Tibial nerve (tissue), 4 donors: ENCODE measurements around the gene ROBO1. TPM values are rescaled to one million over a fixed set of nuclear protein-coding genes. Genes with fewer than 3 reads are reported as not detected.

ENCODE experiments used
- DNase-seq, 2 donors: peaks; one replicate each; pipeline ENCODE4 v3.0.0-alpha.2; 2019; ENCODE audit warnings: low spot score in 2 of 2
- H3K27ac ChIP-seq, 4 donors: fragments of 200-600 bp; sonication (generic) in 3 of 4; one replicate each; pipeline ENCODE4 v1.5.1; 2017 to 2019; ENCODE audit warnings: mild to moderate bottlenecking in 1 of 4
- H3K27me3 ChIP-seq, 2 donors: fragments of 200-600 bp; sonication (generic) in 1 of 2; one replicate each; pipeline versions ENCODE4 v1.5.1 to v1.6.0; 2017 to 2019
- H3K36me3 ChIP-seq, 3 donors: fragments of 200-600 bp; sonication (generic); one replicate each; pipeline ENCODE4 v1.5.1; 2018 to 2019
- H3K4me1 ChIP-seq, 4 donors: fragments of 200-600 bp; sonication (generic) in 3 of 4; one replicate each; pipeline ENCODE4 v1.5.1; 2017 to 2019
- H3K4me3 ChIP-seq, 4 donors: fragments of 200-600 bp; sonication (generic) in 3 of 4; one replicate each; pipeline ENCODE4 v1.5.1; 2017 to 2019; ENCODE audit warnings: mild to moderate bottlenecking in 1 of 4, moderate library complexity in 1 of 4
- H3K9me3 ChIP-seq, 4 donors: fragments of 200-600 bp; sonication (generic) in 3 of 4; one replicate each; pipeline ENCODE4 v1.5.1; 2017 to 2019
- EP300 ChIP-seq, 2 donors: sonication (generic); formaldehyde crosslinking; IDR thresholded peaks; one replicate each; pipeline ENCODE4 v1.6.1; 2017; ENCODE audit warnings: antibody characterized with exemption in 2 of 2, mild to moderate bottlenecking in 1 of 2
- POLR2A ChIP-seq, 2 donors: fragments of 450-650 bp; IDR thresholded peaks; one replicate each; pipeline ENCODE4 v1.6.1; 2017; ENCODE audit warnings: antibody characterized with exemption in 2 of 2, mild to moderate bottlenecking in 2 of 2, moderate library complexity in 2 of 2
- WGBS, 2 donors: methylation state at CpG; one replicate each; pipeline ENCODE4 v1.1.5; 2018; 5-methylcytosine and 5-hydroxymethylcytosine counted together
- total RNA-seq, 4 donors: library from RNA; depleted of rRNA; stranded (reverse); fragments of >200 nt; gene quantifications; one replicate each; pipeline ENCODE4 v1.1.0, GENCODE V29; 2016
- TF ChIP-seq, protein P1 (sequence below), 5 experiments: fragments of 200-600 bp in 3 of 5; fragments of 450-650 bp in 2 of 5; sonication (generic) in 3 of 5; IDR thresholded peaks; one replicate each; pipeline ENCODE4 v1.5.1; 2016 to 2019; ENCODE audit warnings: antibody characterized with exemption in 5 of 5, mild to moderate bottlenecking in 3 of 5, moderate library complexity in 2 of 5

ROBO1 gene
- total RNA-seq, 4 donors from 2014 or later: 12.6 to 27.8 (median 23.1) TPM

DNA sequence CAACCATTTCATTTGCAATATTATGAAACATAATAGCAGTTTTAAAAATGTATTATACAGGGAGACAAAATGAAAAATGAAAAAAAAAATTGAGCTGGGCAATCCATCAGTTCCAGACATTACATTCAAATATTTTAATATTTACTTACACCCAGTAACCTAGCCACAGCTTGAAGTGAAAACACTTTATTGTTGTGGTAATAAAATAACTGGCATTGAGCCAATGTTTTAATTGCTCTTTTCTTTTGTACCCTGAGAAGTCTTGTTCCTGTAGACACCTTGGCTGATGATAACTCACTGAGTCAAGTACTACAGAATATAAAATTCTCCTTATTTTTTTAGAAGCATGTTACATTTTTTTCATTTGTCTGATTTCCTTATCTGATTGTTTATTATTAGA is 180.6 kb downstream of the ROBO1 start:
- Histone ChIP-seq H3K4me3 (no peak overlapping the region), H3K36me3 (no peaks in the 10 kb centered on the region), H3K27ac (no peak overlapping the region), H3K27me3 (no peaks in the 10 kb centered on the region), H3K9me3 (no peaks in the 10 kb centered on the region), H3K4me1 (no peaks in the 10 kb centered on the region)
- TF ChIP-seq, protein P1, sequence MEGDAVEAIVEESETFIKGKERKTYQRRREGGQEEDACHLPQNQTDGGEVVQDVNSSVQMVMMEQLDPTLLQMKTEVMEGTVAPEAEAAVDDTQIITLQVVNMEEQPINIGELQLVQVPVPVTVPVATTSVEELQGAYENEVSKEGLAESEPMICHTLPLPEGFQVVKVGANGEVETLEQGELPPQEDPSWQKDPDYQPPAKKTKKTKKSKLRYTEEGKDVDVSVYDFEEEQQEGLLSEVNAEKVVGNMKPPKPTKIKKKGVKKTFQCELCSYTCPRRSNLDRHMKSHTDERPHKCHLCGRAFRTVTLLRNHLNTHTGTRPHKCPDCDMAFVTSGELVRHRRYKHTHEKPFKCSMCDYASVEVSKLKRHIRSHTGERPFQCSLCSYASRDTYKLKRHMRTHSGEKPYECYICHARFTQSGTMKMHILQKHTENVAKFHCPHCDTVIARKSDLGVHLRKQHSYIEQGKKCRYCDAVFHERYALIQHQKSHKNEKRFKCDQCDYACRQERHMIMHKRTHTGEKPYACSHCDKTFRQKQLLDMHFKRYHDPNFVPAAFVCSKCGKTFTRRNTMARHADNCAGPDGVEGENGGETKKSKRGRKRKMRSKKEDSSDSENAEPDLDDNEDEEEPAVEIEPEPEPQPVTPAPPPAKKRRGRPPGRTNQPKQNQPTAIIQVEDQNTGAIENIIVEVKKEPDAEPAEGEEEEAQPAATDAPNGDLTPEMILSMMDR (IDR thresholded peaks at IDR 0.05): no peak
- no peak for TF ChIP-seq EP300 (IDR thresholded peaks at IDR 0.05)
- no peak for TF ChIP-seq POLR2A (IDR thresholded peaks at IDR 0.05)
- DNase-seq: no peak

DNA sequence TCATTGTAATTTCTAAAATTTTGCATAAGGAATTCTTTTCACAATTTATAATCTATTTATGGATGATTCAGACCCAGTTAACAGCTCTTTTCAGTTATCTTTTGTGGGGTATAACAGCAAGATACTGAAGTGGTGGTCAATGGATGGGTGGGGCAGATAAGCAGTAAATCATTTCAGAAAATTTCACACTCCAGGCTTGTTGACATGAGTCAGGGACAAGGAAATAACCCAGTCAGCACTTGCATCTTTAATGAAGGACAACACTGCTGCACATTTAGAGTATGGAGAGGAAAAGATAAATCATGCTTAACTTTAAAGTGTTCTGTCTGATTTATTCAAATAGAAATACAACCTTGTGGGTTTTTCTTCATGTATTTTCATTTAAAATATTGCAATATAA is 181.6 kb downstream of the ROBO1 start:
- Histone ChIP-seq H3K4me3 (no peak overlapping the region), H3K36me3 (no peaks in the 10 kb centered on the region), H3K27me3 (no peaks in the 10 kb centered on the region), H3K4me1 (no peaks in the 10 kb centered on the region), H3K9me3 (no peaks in the 10 kb centered on the region), H3K27ac (no peak overlapping the region)
- TF ChIP-seq, protein P1 (IDR thresholded peaks at IDR 0.05): no peak
- TF ChIP-seq EP300 (IDR thresholded peaks at IDR 0.05) (no peak), POLR2A (IDR thresholded peaks at IDR 0.05) (no peak)
- no peak for DNase-seq

DNA sequence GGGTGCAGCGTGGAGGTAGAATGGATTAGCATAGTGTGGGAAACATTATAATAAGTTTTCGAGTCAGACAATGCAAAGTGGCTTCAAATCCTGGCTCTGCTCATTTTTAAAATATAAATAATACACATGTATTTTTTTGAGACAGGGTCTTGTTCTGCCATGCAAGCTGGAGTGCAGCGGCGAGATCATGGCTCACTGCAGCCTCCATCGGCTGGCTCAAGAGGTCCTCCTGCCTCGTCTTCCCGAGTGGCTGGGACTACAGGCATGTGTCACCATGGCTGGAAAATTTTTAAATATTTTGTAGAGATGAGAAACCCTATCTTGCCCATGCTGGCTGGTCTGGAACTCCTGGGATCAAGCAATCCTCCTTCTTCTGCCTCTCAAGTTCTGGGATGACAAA is 194.9 kb downstream of the ROBO1 start:
- Histone ChIP-seq H3K36me3 (no peaks in the 10 kb centered on the region), H3K27ac (no peak overlapping the region), H3K9me3 (no peaks in the 10 kb centered on the region), H3K27me3 (no peaks in the 10 kb centered on the region), H3K4me1 (no peaks in the 10 kb centered on the region), H3K4me3 (no peak overlapping the region)
- 92% methylated on average over 7 of the region's 7 CpGs for WGBS, 2 donors
- no peak for DNase-seq
- TF ChIP-seq, protein P1 (IDR thresholded peaks at IDR 0.05): no peak
- no peak for TF ChIP-seq EP300 (IDR thresholded peaks at IDR 0.05)

DNA sequence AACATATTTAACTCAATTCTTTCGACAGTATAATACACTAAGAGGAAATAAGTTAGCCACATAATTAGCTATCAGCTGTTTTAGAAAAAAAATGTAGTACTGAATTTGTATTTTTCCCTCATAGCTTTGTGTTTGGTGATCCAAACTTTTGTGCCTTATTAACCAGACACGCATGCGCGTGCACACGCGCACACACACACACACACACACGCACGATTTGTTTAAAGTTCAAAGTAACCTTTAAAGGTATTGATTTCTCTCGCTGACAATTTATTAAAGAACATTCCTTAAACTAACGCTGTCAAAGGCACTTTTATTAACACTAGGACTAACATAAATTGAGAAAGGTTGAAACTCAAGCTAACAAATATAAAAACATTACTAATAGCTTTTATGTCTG is 198.9 kb downstream of the ROBO1 start:
- no peaks in the 10 kb centered on the region for H3K36me3 ChIP-seq
- no peaks in the 10 kb centered on the region for H3K27me3 ChIP-seq
- WGBS, 2 donors: 87 to 93% methylated on average over 10 of the region's 10 CpGs
- H3K4me1 ChIP-seq: no peaks in the 10 kb centered on the region
- no peaks in the 10 kb centered on the region for H3K9me3 ChIP-seq
- TF ChIP-seq, protein P1 (IDR thresholded peaks at IDR 0.05): no peak
- TF ChIP-seq EP300 (IDR thresholded peaks at IDR 0.05): no peak
- TF ChIP-seq POLR2A (IDR thresholded peaks at IDR 0.05): no peak
- H3K4me3 ChIP-seq: no peak overlapping the region
- DNase-seq: no peak
- no peak overlapping the region for H3K27ac ChIP-seq

DNA sequence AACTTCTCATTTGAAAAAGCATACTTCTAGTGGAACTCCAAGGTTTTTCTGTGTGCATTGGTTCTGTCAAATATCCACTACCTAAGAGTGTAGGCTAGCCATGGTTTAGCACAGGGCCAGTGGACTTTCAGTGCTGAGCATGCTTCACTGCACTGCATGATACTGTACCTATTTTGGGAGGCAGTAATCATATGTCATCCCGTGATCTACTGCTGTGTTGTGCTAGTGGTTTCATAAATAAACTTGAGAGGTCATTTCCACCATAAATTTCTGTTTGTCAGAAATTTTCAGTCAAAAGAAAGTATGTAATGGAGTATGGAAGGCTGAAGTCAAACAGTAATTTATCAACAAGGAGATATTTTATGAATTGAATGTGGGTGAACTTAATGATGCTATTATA is 203.6 kb downstream of the ROBO1 start:
- Histone ChIP-seq H3K36me3 (no peaks in the 10 kb centered on the region), H3K27me3 (no peaks in the 10 kb centered on the region), H3K27ac (no peak overlapping the region), H3K4me3 (no peak overlapping the region), H3K4me1 (no peaks in the 10 kb centered on the region), H3K9me3 (no peaks in the 10 kb centered on the region)
- WGBS, 2 donors: 32 to 40% methylated on average over 1 of the region's 1 CpG
- TF ChIP-seq EP300 (IDR thresholded peaks at IDR 0.05) (no peak), POLR2A (IDR thresholded peaks at IDR 0.05) (no peak)
- TF ChIP-seq, protein P1 (IDR thresholded peaks at IDR 0.05): no peak
- DNase-seq: no peak
